HFFc6 (cell line): ENCODE measurements around the gene GPR82. TPM values are rescaled to one million over a fixed set of nuclear protein-coding genes. Genes with fewer than 3 reads are reported as not detected.

Experiments
- DNase-seq: peaks from one replicate; pipeline ENCODE4 v3.0.0-alpha.2; 2018
- H3K27ac Mint-ChIP-seq: 2 replicates; pipeline ENCODE4 v1.8.0; 2020; ENCODE audit warnings: mild to moderate bottlenecking, mixed read lengths
- H3K27me3 Mint-ChIP-seq: 2 replicates; pipeline ENCODE4 v1.8.0; 2021; ENCODE audit warnings: mild to moderate bottlenecking, moderate library complexity, mixed read lengths; ENCODE audit not compliant: insufficient read depth
- H3K36me3 Mint-ChIP-seq: 2 replicates; pipeline ENCODE4 v1.8.0; 2021; ENCODE audit warnings: low read depth, mixed read lengths
- H3K4me1 Mint-ChIP-seq: 2 replicates; pipeline ENCODE4 v1.8.0; 2020; ENCODE audit warnings: low read depth, mixed read lengths
- H3K4me3 Mint-ChIP-seq: 2 replicates; pipeline ENCODE4 v1.8.0; 2020; ENCODE audit warnings: mild to moderate bottlenecking, moderate library complexity, mixed read lengths
- H3K9me3 Mint-ChIP-seq: 2 replicates; pipeline ENCODE4 v1.8.0; 2020; ENCODE audit warnings: mild to moderate bottlenecking, mixed read lengths
- total RNA-seq, 6 experiments: library from RNA; stranded (reverse); fragmentation: NEBNext Ultra II Directional; extraction: Animal tissue kit (Norgen Biotek cat#: 25700); gene quantifications; 2 replicates in 1 of 6; 3 replicates in 5 of 6; pipeline ENCODE4 v1.2.3, GENCODE V29; 2021
- TF ChIP-seq, protein P1 (sequence below): fragments of 200-600 bp; sonication (generic); IDR thresholded peaks from 2 replicates; pipeline ENCODE4 v1.5.0; 2021; ENCODE audit warnings: antibody characterized with exemption, mild to moderate bottlenecking

GPR82 gene
- total RNA-seq, 6 experiments from 2014 or later, result not detected

DNA sequence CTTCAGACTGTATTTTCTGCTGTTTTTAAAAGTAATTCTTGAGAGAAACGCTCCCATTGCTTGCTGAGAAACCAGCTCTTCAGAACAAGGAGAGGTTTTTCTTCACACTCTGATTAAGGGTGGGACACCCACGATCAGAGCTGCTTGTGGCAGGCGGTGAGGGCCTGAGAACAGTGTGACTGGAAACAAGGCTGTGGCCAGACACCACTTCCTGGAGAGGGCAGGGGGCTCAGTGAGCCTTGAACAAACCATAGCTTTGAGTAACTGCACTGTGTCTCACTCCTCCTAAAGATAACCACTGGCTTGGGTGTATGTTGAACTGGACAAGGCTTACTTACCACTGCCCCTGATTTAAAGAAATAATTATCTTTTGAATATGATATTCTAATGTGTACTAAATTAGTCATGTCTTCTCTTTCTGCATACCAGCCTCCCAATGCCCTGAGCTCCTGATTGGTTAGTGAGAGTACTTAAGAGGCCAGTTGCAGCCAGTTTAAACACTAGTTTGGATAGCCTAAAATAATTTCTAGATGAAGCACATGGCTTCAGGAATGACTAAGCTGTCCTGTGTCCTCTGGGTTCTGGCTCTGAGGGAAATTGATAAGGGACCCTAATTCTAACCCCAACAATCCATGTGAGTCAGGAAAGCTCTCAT is 3.7 kb upstream of the GPR82 start:
- DNase-seq, result peak; percentile 2
- H3K36me3 Mint-ChIP-seq, result peaks cover 6% of the 10 kb centered on the region; the same call in 1 of the 2 replicates
- no peaks in the 10 kb centered on the region; the same call in 1 of the 2 replicates for H3K27me3 Mint-ChIP-seq
- H3K27ac Mint-ChIP-seq, result no peak overlapping the region
- TF ChIP-seq, protein P1, sequence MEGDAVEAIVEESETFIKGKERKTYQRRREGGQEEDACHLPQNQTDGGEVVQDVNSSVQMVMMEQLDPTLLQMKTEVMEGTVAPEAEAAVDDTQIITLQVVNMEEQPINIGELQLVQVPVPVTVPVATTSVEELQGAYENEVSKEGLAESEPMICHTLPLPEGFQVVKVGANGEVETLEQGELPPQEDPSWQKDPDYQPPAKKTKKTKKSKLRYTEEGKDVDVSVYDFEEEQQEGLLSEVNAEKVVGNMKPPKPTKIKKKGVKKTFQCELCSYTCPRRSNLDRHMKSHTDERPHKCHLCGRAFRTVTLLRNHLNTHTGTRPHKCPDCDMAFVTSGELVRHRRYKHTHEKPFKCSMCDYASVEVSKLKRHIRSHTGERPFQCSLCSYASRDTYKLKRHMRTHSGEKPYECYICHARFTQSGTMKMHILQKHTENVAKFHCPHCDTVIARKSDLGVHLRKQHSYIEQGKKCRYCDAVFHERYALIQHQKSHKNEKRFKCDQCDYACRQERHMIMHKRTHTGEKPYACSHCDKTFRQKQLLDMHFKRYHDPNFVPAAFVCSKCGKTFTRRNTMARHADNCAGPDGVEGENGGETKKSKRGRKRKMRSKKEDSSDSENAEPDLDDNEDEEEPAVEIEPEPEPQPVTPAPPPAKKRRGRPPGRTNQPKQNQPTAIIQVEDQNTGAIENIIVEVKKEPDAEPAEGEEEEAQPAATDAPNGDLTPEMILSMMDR, result no peak
- peaks cover 15% of the 10 kb centered on the region; the same call in 1 of the 2 replicates for H3K9me3 Mint-ChIP-seq
- no peak overlapping the region for H3K4me3 Mint-ChIP-seq
- H3K4me1 Mint-ChIP-seq, result peaks cover 18% of the 10 kb centered on the region

DNA sequence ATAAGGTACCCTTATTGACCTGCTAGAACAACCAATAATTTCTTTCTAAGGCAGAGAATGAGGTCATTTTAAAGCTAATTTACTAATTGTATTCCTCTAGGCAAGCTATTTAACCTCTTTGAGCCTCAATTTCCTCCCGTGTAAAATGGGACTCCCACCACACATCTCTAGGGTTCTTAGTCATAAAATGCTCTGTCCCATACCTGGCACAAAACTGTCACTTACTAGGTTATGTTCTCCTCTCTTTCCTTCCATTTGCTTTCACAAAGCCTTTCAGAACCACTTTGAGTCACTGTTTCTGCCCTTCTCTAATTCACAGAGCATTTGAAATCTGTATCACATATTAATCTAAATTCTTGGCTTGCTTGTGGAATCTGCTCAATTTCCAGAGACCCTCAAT is 2.4 kb upstream of the GPR82 start:
- Mint-ChIP-seq H3K4me3 (no peak overlapping the region), H3K27me3 (no peaks in the 10 kb centered on the region; the same call in 1 of the 2 replicates), H3K9me3 (peaks cover 15% of the 10 kb centered on the region; the same call in 1 of the 2 replicates), H3K36me3 (peaks cover 6% of the 10 kb centered on the region; the same call in 1 of the 2 replicates), H3K27ac (no peak overlapping the region), H3K4me1 (peaks cover 18% of the 10 kb centered on the region)
- DNase-seq, result no peak
- TF ChIP-seq, protein P1, result no peak

DNA sequence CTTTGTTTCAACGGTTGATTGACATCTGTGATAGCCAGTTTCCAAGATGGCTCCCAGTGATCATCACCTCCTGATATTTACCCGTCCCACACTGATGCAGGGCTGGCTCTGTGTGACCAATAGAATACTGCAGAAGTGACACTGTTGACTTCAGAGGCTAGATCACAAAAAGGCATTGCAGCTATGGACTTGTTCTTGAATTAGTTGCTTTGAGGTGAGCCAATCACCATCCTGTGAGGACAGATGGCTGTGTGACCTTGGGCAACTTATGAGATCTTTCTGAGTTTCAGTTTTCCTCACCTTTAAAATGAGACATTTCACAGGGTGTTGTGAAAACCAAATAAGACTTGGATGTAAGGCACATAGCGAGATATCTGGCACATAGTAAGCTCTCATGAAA is 1.8 kb upstream of the GPR82 start:
- H3K4me1 Mint-ChIP-seq, result peaks cover 18% of the 10 kb centered on the region
- no peak for DNase-seq
- TF ChIP-seq, protein P1, result no peak
- H3K9me3 Mint-ChIP-seq, result peaks cover 10% of the 10 kb centered on the region; the same call in 1 of the 2 replicates
- no peak overlapping the region for H3K4me3 Mint-ChIP-seq
- H3K36me3 Mint-ChIP-seq, result peaks cover 6% of the 10 kb centered on the region; the same call in 1 of the 2 replicates
- H3K27me3 Mint-ChIP-seq, result no peaks in the 10 kb centered on the region; the same call in 1 of the 2 replicates
- H3K27ac Mint-ChIP-seq, result no peak overlapping the region

DNA sequence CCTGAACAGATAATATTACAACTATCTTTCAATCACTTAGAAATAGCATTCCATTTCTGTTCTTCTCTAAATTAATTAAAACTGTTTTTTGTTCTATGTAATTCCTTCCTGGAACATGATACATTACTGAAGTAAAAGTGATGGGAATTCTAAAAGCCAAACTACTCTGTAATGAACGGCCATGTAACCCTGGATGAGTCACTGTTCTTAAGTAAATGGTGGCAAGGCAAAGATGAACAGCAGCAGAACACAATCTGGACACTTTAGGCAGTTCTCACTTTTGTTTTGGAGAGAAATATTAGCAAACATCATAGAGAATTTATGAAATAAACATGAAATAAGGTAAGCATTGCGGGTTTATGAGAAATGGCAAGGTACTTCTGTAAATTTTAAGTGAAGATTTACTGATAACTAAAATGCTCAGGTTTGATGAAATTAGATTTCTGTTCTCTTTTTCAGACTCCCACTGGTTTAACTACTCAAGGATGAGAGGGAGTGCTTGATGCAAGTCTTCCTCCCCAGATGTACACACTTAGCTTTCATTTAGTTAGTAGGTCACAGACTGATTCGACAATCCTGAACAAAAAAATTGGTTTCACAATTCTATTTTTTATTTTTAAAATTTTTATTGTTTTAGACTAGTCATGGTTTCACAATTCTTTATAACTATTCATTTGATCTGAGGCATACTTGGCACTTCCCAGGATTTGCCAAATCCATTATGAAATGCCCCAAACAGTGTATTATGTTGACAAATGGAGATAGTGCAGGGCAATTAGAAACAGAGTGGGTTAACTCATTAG is 964 bp upstream of the GPR82 start:
- Mint-ChIP-seq H3K27me3 (no peaks in the 10 kb centered on the region; the same call in 1 of the 2 replicates), H3K4me1 (peaks cover 18% of the 10 kb centered on the region), H3K9me3 (peaks cover 10% of the 10 kb centered on the region; the same call in 1 of the 2 replicates), H3K4me3 (no peak overlapping the region), H3K36me3 (peaks cover 6% of the 10 kb centered on the region; the same call in 1 of the 2 replicates), H3K27ac (no peak overlapping the region)
- TF ChIP-seq, protein P1, result no peak
- no peak for DNase-seq

DNA sequence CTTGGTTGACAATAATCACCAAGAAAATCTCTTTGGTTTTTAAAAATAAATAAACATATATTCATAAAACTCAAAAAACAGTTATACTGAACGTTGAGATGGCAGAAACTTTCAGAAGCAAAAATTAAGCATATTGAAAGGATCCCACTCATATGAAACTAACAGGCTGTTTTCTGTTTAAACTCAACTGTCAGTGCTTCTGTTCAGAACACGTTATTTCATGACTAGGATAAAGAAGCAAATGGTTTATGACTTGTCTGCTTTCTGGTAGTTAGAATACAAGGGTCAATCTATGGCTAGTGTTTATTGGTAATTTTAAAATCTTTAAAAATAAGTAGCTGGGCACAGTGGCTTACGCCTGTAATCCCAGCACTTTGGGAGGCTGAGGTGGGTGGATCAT is 4.1 kb downstream of the GPR82 start:
- Mint-ChIP-seq H3K36me3 (no peaks in the 10 kb centered on the region), H3K4me3 (no peak overlapping the region), H3K9me3 (no peaks in the 10 kb centered on the region), H3K27me3 (no peaks in the 10 kb centered on the region), H3K27ac (no peak overlapping the region), H3K4me1 (peaks cover 3% of the 10 kb centered on the region)
- DNase-seq, result no peak
- TF ChIP-seq, protein P1, result no peak
